ENCODE data around the gene LIMA1.

The LIMA1 gene

DNA sequence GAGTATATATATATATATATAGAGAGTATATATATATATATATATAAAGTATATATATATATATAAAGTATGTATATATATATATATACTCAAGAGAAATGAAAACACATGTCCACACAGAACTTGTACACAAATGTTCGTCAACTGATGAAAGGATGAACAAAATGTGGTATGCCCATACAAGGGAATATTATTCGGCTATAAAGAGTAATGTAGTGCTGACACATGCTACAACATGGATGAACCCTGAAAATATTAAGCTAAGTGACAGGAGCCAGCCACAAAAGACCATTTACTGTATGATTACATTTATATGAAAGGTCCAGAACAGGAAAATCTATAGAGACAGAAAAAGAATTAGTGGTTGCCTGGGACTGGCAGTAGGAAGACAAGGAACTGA is 19.5 kb downstream of the LIMA1 start:
- TF ChIP-seq, protein P1, sequence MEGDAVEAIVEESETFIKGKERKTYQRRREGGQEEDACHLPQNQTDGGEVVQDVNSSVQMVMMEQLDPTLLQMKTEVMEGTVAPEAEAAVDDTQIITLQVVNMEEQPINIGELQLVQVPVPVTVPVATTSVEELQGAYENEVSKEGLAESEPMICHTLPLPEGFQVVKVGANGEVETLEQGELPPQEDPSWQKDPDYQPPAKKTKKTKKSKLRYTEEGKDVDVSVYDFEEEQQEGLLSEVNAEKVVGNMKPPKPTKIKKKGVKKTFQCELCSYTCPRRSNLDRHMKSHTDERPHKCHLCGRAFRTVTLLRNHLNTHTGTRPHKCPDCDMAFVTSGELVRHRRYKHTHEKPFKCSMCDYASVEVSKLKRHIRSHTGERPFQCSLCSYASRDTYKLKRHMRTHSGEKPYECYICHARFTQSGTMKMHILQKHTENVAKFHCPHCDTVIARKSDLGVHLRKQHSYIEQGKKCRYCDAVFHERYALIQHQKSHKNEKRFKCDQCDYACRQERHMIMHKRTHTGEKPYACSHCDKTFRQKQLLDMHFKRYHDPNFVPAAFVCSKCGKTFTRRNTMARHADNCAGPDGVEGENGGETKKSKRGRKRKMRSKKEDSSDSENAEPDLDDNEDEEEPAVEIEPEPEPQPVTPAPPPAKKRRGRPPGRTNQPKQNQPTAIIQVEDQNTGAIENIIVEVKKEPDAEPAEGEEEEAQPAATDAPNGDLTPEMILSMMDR (IDR thresholded peaks at IDR 0.05; ENCODE audit: low read depth, low read length): no peak
- no peak for DNase-seq (ENCODE audit: extremely low read depth, low read depth)

DNA sequence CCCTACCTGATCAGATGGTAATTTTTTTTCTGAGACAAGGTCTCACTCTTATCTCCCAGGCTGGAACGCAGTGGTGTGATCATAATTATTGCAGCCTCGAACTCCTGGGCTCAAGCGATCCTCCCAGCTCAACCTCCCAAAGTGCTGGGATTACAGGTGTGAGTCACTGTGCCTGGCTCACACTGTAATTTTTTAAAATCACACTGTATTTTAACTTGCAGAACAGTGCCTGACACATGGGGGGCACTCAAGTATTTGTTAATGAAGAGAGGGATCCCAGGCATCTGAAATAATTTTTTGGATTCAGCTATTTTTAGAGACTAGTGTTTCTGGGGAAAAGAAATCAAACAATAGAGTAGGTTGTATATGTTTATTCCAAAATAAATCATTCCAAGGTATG is 21.7 kb downstream of the LIMA1 start:
- DNase-seq (ENCODE audit: extremely low read depth, low read depth): no peak
- TF ChIP-seq, protein P1 (IDR thresholded peaks at IDR 0.05; ENCODE audit: low read depth, low read length): no peak

DNA sequence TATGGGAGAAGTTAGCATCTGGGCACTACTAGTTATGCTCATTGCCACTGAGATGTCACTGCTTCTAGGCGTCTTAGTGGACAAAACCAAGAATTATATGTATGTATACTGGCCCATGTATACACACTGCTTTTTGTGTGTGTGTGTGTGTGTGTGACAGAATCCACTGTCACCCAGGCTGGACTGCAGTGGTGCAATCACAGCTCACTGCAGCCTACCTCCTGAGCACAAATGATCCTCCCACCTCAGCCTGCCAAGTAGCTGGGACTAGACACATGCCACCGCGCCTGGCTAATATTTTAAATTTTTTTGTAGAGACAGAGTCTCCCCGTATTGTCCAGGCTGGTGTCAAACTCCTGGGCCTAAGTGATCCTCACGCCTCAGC is 25.2 kb downstream of the LIMA1 start:
- no peak for DNase-seq (ENCODE audit: extremely low read depth, low read depth)
- TF ChIP-seq, protein P1 (IDR thresholded peaks at IDR 0.05; ENCODE audit: low read depth, low read length): no peak

DNA sequence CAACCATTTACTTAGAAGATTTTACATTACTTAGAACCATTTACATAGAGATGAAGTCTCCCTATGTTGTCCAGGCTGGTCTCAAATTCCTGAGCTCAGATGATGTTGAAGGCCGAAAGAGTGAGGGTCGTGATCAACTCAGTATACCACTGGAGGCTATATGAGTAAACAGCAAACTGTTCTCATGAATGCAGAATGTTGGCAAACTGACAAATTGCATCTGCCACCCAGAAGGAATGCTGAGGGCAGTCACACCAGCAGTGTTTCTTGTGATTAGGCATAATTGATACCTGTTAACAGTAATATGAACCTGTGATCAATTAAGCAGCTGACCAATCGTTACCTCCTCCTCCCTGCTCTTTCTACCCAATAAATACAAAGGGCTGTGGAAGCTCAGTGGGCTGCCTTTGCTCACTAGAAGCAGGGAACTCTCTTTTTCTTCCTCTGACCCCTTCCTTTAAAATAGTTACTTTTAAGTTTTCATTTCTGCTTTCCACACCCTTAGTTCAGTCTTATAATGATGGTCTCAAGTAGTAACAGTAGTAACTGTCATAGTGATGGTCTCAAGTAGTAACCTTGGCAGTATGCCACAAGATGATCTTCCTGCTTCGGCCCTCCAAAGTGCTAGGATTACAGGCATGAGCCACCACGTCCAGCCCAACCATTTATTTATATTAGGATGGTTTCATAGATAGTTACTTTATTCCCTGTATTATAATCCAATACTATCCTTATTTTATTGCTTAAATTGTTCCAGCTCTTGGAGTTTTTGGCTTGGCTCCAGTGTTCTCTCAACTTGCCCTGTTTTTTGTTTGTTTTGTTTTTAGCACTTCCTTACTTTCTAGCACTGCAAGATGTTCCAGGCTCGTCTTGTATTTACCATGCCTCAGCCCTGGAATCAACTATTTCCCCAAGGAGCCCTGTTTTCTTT is 25.8 kb downstream of the LIMA1 start:
- TF ChIP-seq, protein P1 (IDR thresholded peaks at IDR 0.05; ENCODE audit: low read depth, low read length): no peak
- DNase-seq (ENCODE audit: extremely low read depth, low read depth): no peak

DNA sequence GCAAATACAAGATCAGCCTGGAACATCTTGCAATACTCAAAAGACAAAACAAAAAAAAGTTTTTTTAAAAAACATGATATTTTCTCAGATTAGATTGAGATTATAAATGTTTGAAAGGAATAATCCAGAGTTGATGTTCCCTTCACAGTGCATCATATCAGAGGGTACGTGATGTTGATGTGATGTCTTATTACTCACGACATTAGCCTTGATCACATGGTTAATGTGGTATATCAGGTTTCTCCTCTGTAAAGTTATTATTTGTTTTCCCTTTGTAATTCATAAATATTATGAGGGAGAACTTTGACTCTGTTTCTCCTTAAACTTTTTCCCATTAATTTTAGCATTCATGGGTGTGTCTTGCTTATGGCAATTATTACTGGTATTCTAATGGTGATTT is 26.6 kb downstream of the LIMA1 start:
- TF ChIP-seq, protein P1 (IDR thresholded peaks at IDR 0.05; ENCODE audit: low read depth, low read length): no peak
- no peak for DNase-seq (ENCODE audit: extremely low read depth, low read depth)

DNA sequence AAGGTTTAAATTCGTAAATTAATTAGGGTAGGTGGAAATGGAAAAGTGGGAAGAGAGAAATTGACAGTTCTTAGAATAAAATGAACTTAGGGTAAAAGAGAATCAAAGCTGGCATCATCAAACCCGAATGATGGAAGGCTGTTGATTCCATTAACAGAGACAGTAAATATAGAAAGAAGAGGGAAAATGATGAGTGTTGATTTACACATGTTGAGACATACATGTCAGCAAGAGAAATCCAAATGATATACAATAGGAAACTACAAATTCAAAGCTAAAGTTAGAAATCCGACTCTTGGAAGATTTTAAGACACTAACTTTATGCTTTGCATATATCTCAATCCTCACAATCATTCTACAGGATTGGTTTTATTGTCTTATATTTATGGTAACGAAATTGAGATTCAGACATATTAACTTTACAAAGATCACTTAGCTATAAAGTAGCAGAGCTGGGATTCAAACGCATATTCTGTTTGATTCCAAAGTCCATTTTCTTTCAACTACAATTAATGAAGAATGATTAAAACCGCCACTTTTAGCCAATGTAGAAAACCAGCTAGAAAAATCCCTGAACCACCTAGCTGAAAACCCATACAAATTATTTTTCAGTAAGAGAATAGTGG is 30.2 kb downstream of the LIMA1 start:
- DNase-seq (ENCODE audit: extremely low read depth, low read depth): no peak
- TF ChIP-seq, protein P1 (IDR thresholded peaks at IDR 0.05; ENCODE audit: low read depth, low read length): no peak

DNA sequence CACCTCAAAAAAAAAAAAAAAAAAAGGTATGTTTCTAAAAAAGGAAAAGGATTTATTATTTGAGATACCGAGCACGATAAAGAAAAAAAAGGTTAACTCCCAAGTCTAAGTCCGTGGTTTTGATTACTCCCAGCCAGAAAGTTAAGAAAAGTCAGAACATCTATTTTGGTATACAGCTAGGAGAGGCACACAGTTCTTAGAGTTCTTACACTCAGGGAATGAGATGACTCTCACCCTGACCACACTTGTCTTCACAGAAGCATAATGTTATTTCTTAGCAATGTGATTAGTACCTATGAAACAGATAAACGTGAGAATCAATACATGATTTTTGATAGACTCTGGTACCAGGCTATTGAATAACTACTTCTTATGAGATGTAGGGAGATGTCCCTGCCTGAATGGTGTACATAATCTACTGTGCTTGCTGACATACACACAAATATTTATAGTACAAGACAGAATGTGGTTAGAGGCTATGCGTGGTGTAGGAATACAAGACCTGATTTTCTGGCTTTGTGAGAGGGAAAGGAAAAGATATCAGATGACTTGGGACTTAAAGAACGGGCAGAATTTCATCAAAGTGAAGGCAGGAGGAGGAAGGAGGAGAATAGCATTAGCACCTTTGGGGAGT is 31.6 kb downstream of the LIMA1 start:
- DNase-seq (ENCODE audit: extremely low read depth, low read depth): no peak
- TF ChIP-seq, protein P1 (IDR thresholded peaks at IDR 0.05; ENCODE audit: low read depth, low read length): no peak
